Fibroblast of villous mesenchyme (primary cell): Measurements from ENCODE around the gene ADAMTS18. TPM values are rescaled to one million over a fixed set of nuclear protein-coding genes. Genes with fewer than 3 reads are reported as not detected.

Experiments used
- DNase-seq: peaks from one replicate; pipeline ENCODE4 v3.0.0-alpha.2; 2010; ENCODE audit warnings: low read depth
- H3K4me3 ChIP-seq: 2 replicates; pipeline ENCODE4 v1.5.1; 2011; ENCODE audit warnings: low read depth, mild to moderate bottlenecking, low read length
- total RNA-seq: library from RNA; depleted of rRNA; stranded (reverse); fragments of >200 nt; gene quantifications from 2 replicates; pipeline ENCODE4 v1.2.3, GENCODE V29; 2012
- TF ChIP-seq, protein P1 (sequence below): IDR thresholded peaks from 2 replicates; pipeline ENCODE4 v1.5.1; 2012; ENCODE audit warnings: low read depth, mild to moderate bottlenecking, low read length; ENCODE audit not compliant: insufficient read depth

Gene ADAMTS18
- total RNA-seq, 1 donor, result not detected

- TF ChIP-seq, protein P1, sequence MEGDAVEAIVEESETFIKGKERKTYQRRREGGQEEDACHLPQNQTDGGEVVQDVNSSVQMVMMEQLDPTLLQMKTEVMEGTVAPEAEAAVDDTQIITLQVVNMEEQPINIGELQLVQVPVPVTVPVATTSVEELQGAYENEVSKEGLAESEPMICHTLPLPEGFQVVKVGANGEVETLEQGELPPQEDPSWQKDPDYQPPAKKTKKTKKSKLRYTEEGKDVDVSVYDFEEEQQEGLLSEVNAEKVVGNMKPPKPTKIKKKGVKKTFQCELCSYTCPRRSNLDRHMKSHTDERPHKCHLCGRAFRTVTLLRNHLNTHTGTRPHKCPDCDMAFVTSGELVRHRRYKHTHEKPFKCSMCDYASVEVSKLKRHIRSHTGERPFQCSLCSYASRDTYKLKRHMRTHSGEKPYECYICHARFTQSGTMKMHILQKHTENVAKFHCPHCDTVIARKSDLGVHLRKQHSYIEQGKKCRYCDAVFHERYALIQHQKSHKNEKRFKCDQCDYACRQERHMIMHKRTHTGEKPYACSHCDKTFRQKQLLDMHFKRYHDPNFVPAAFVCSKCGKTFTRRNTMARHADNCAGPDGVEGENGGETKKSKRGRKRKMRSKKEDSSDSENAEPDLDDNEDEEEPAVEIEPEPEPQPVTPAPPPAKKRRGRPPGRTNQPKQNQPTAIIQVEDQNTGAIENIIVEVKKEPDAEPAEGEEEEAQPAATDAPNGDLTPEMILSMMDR, result no peak
- no peak for DNase-seq
- H3K4me3 ChIP-seq, result no peak overlapping the region
Observed at GRCh38 chr16:77335652-77336234, 99.1 kb downstream of the ADAMTS18 start.

- TF ChIP-seq, protein P1, result no peak
- H3K4me3 ChIP-seq, result no peak overlapping the region
- DNase-seq, result no peak
Observed at GRCh38 chr16:77332792-77333191, 102.0 kb downstream of the ADAMTS18 start.

DNA sequence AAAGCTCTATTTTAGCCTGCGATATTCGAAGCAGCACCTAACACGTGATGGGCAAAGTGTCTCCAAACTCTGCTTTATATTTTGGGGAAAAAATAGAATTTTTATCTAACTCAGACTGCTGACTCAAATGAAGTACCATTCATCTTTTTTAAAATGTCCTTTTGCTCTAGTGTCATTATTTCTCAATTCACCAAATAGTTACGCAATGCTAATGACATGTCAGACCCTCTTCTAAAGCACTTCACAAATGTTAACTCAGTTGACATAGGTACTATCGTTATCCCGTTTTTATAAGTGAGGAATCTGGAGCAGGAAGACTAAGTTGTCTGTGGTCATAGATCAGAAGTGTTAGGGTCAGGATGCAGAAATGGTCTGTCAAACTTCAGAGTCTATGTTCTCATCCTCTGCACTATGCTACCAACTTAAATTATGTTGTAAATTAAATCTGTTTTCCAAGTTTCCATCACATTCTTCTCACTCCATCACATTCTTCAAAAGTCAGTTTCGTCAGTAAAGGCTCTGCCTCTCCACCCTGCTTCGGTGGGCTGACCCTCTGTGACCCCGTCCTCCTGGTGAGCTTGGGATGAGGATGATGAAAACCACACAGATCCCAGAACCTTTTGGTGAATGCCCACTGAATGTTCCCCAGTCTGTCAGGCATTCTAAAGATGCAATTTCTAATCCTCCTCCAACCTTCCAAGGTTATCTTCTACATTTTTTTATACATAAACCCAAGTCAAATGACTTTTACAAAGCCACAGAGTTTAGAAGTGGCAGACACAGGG, 102.8 kb downstream of the ADAMTS18 start:
- H3K4me3 ChIP-seq, result no peak overlapping the region
- TF ChIP-seq, protein P1, result no peak
- no peak for DNase-seq

DNA sequence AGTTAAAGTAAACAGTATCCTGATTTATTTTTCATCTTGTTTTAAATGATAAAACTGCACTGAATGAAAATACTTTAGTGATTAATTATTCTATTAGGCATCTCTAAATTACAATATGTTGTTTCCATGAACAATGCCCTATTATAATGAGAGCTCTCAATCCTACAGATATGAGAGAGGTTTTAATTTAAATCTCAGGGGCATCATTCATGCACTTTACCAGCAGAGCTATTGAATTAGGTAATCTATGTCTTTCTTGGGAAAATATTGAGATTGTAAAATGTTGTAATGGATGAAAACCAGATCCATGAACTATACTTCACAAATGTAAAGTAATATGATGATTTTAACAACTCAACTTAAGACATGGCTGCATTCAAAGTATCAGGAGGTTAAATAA, 103.8 kb downstream of the ADAMTS18 start:
- TF ChIP-seq, protein P1, result no peak
- H3K4me3 ChIP-seq, result no peak overlapping the region
- DNase-seq, result no peak

GRCh38 chr16:77330332-77331042, 104.3 kb downstream of the ADAMTS18 start:
- no peak for DNase-seq
- TF ChIP-seq, protein P1, result no peak
- no peak overlapping the region for H3K4me3 ChIP-seq

DNA sequence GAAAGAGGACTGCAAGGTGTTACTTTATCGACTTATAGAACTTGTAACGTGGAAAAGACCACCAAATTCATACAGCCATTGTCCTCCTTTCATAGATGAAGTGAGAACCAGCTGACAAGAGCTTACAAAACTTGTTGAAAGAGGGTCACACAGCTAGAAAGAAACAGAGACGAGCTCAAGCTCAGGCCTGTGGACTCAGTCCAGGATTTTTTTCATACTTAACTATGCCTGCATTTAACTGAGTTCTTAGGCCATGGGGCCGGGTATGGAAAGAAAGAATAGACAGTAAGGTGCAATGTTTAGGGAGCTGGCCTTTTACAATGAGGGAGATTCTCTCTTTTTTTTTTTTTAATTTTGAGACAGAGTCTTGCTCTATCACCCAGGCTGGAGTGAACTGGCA, 106.1 kb downstream of the ADAMTS18 start:
- H3K4me3 ChIP-seq, result no peak overlapping the region
- TF ChIP-seq, protein P1, result no peak
- DNase-seq, result no peak
